HG03045 (cell line): ENCODE results near the gene PARP16.

Experiments
- ATAC-seq: cut with Tn5 transposase; IDR thresholded peaks from one replicate; pipeline ENCODE4 v1.9.1; 2021; ENCODE audit warnings: mild to moderate bottlenecking, moderate library complexity; ENCODE audit not compliant: unreplicated experiment

Gene PARP16

DNA sequence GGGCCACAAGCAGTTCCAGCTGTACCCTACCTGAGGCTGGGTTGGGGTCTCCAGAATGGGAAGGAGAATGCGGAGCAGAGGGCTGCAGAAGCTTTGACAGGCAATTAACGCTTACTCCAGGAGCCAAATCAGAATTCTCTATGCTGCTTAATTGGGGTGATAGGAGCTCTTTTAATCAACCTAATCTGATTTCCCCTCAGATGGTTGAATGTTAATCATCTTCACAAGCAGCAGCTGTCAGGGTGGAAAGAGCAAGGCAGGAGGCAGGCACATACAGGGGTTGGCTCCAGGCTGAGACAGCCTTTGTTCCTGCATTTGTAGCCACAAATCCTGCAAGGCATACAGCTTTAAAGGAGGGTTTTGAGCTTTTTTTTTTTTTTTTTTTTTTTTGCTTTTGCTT lies 78.0 kb downstream of the PARP16 start:
- ATAC-seq = no peak
